Uterus (tissue), 4 donors: ENCODE results near the gene UVRAG. TPM values are rescaled to one million over a fixed set of nuclear protein-coding genes. Genes with fewer than 3 reads are reported as not detected.

Experiments used
- DNase-seq, 2 donors: peaks; one replicate each; pipeline ENCODE4 v3.0.0-alpha.2; 2019 to 2020
- H3K27ac ChIP-seq, 2 donors: fragments of 200-600 bp; sonication (generic); 1 replicate in 1 of 2; 2 replicates in 1 of 2; pipeline ENCODE4 v1.5.1; 2016 to 2018
- H3K27me3 ChIP-seq, 2 donors: fragments of 200-600 bp; sonication (generic); one replicate each; pipeline ENCODE4 v1.5.1; 2018 to 2019; ENCODE audit warnings: control low read depth in 1 of 2
- H3K36me3 ChIP-seq, 2 donors: fragments of 200-600 bp; sonication (generic); one replicate each; pipeline ENCODE4 v1.5.1; 2019; ENCODE audit warnings: control low read depth in 1 of 2
- H3K4me1 ChIP-seq, 2 donors: fragments of 200-600 bp; sonication (generic); one replicate each; pipeline ENCODE4 v1.5.1; 2018 to 2019; ENCODE audit warnings: control low read depth in 1 of 2
- H3K4me3 ChIP-seq, 2 donors: fragments of 200-600 bp; sonication (generic); 1 replicate in 1 of 2; 2 replicates in 1 of 2; pipeline ENCODE4 v1.5.1; 2018 to 2019; ENCODE audit warnings: mild to moderate bottlenecking in 1 of 2
- H3K9me3 ChIP-seq, 2 donors: fragments of 200-600 bp; sonication (generic); one replicate each; pipeline ENCODE4 v1.5.1; 2019; ENCODE audit warnings: control low read depth in 1 of 2
- POLR2A ChIP-seq, 2 donors: fragments of 450-650 bp; IDR thresholded peaks; one replicate each; pipeline ENCODE4 v1.6.1; 2016; ENCODE audit warnings: antibody characterized with exemption in 2 of 2, mild to moderate bottlenecking in 1 of 2, moderate library complexity in 1 of 2
- intact Hi-C: fragments of 100-400 bp; cut with DNase I; formaldehyde crosslinking; loops from one replicate; pipeline ENCODE4 v1.15.1; 2023; ENCODE audit warnings: low total_unique reads
- total RNA-seq, 4 donors: library from RNA; depleted of rRNA in 3 of 4; stranded (reverse); fragments of >200 nt in 3 of 4; gene quantifications; one replicate each; pipeline versions ENCODE4 v1.1.0 to v1.2.4, GENCODE V29; 2014 to 2023
- TF ChIP-seq, protein P1 (sequence below), 4 experiments: fragments of 200-600 bp in 2 of 4; fragments of 450-650 bp in 2 of 4; sonication (generic) in 2 of 4; IDR thresholded peaks; one replicate each; pipeline ENCODE4 v1.5.1; 2016 to 2019; ENCODE audit warnings: antibody characterized with exemption in 4 of 4, mild to moderate bottlenecking in 2 of 4, moderate library complexity in 1 of 4
- donor health status: DM: yes; HTN: yes; CAD: no.

UVRAG gene
- total RNA-seq, 4 donors from 2014 or later, result 14.9 to 42.9 (median 26.4) TPM

DNA sequence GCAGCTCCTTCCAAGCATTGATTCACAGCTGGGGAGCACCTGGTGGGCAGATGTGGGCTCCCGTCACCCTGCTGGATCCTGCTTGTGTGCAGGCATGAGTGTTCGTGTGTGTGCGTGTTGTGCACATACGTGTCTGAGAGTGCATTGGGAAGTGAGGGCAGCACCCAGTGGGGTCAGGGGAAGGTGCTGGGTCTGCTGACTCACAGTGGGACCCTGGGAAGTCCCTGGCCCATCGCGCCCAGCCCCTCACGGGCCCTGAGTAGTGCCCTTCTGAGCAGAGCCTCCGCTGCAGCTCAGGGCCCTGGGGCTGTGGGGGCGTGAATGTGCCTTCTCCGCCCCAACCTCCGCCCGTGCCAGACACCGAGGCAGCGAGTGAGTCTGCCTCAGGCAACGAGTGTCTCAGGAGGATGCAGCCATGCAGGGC is 354.5 kb downstream of the UVRAG start:
- H3K9me3 ChIP-seq, result no peaks in the 10 kb centered on the region
- TF ChIP-seq POLR2A (IDR thresholded peaks at IDR 0.05), result no peak
- TF ChIP-seq, protein P1, sequence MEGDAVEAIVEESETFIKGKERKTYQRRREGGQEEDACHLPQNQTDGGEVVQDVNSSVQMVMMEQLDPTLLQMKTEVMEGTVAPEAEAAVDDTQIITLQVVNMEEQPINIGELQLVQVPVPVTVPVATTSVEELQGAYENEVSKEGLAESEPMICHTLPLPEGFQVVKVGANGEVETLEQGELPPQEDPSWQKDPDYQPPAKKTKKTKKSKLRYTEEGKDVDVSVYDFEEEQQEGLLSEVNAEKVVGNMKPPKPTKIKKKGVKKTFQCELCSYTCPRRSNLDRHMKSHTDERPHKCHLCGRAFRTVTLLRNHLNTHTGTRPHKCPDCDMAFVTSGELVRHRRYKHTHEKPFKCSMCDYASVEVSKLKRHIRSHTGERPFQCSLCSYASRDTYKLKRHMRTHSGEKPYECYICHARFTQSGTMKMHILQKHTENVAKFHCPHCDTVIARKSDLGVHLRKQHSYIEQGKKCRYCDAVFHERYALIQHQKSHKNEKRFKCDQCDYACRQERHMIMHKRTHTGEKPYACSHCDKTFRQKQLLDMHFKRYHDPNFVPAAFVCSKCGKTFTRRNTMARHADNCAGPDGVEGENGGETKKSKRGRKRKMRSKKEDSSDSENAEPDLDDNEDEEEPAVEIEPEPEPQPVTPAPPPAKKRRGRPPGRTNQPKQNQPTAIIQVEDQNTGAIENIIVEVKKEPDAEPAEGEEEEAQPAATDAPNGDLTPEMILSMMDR (IDR thresholded peaks at IDR 0.05), result no peak
- no peak overlapping the region for H3K27ac ChIP-seq
- intact Hi-C loops, result loop anchor here (10.0 kb wide), 1 partner anchor 375 kb away; no protein-coding TSS in a partner anchor
- no peaks in the 10 kb centered on the region for H3K27me3 ChIP-seq
- H3K4me1 ChIP-seq, result no peaks in the 10 kb centered on the region
- H3K4me3 ChIP-seq, result no peak overlapping the region
- no peak for DNase-seq
- no peaks in the 10 kb centered on the region for H3K36me3 ChIP-seq

DNA sequence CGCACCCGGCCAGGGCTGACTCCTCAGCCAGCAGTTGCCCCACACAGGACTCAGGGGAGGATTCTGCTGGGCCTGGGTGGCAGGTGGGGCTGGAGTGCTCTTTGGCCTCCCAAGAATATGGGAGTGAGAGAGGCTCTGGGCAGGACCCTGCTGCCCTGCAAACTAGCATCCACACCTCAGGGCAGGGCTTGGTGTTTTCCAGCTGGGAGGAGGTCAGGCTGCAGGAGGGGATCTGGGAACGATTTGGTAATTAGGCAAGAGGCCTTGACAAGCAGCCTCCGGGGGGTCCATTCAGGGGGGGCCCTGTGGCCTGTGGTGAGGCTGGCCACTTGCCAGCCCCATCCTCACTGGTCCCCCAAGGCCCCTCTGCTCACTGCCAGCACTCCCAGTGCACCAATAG is 355.5 kb downstream of the UVRAG start:
- no peak for DNase-seq
- no peaks in the 10 kb centered on the region for H3K4me1 ChIP-seq
- H3K27ac ChIP-seq, result no peak overlapping the region
- intact Hi-C loops, result no loop called here
- H3K27me3 ChIP-seq, result no peaks in the 10 kb centered on the region
- TF ChIP-seq, protein P1 (IDR thresholded peaks at IDR 0.05), result no peak
- TF ChIP-seq POLR2A (IDR thresholded peaks at IDR 0.05), result no peak
- H3K4me3 ChIP-seq, result no peak overlapping the region
- H3K36me3 ChIP-seq, result no peaks in the 10 kb centered on the region
- no peaks in the 10 kb centered on the region for H3K9me3 ChIP-seq

DNA sequence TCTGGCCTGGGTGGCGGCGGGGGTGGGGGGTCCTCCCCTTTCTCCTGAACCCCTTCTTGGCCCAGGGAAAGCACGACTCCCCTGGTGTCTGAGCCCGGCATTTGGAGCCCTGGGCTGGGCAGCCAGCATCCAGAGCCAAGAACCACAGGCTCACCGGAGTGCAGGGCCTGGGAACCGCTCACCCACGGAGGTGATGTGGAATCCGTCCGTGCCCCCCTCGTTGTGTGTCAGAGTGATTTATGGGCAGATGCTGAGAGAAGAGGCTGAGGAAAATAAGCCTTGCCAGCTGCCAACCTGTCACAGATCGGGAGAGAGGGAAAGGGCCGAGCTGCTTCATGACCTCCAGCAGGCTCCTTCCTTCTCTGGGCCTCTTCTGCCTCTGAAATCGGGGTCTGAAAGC is 357.6 kb downstream of the UVRAG start:
- intact Hi-C loops, result no loop called here

DNA sequence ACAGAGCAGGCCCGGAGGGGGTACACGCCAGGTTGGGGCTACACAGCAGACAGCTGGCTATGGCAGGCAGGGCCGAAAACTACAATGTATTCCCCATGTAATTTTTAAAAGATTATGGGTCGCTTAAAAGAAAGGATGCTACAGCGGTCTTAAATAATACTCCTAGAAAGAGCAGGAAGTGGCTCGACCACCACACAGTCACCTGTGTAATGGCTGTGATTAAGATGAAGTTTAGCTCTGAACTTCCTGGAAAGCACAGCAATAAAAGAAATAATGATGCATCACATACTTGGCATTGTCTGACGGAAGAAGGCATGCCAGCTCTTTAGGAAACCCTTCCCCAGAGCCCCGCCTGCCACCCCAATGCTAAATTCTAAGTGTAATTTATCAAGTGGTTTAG is 358.7 kb downstream of the UVRAG start:
- Histone ChIP-seq H3K9me3 (no peaks in the 10 kb centered on the region), H3K4me1 (no peaks in the 10 kb centered on the region), H3K27me3 (no peaks in the 10 kb centered on the region), H3K27ac (no peak overlapping the region), H3K36me3 (no peaks in the 10 kb centered on the region), H3K4me3 (no peak overlapping the region)
- TF ChIP-seq, protein P1 (IDR thresholded peaks at IDR 0.05), result no peak
- TF ChIP-seq POLR2A (IDR thresholded peaks at IDR 0.05), result no peak
- intact Hi-C loops, result no loop called here
- DNase-seq, result no peak

More for the DNA sequence above, 357.6 kb downstream of the UVRAG start:
- no peak for DNase-seq
- Histone ChIP-seq H3K27ac (no peak overlapping the region), H3K4me3 (no peak overlapping the region), H3K27me3 (no peaks in the 10 kb centered on the region), H3K9me3 (no peaks in the 10 kb centered on the region), H3K4me1 (no peaks in the 10 kb centered on the region), H3K36me3 (no peaks in the 10 kb centered on the region)
- TF ChIP-seq, protein P1 (IDR thresholded peaks at IDR 0.05), result no peak
- TF ChIP-seq POLR2A (IDR thresholded peaks at IDR 0.05), result no peak

DNA sequence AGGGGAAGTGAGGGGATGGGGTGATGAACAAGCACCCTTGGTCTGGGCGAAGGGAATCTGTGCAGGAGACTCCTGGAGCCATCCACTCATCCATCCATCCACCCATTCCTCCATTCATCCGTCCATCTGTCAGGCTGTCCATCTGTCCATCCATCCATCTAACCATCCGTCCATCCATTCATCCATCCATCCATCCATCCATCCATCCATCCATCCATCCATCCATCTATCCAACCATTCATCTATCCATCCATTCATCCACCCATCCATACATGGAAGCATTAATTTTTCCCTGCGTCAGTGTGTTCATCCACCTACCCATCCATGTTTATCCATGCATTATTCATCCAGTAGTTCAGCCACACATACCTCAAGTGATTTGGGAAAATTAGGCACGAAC is 359.3 kb downstream of the UVRAG start:
- TF ChIP-seq POLR2A (IDR thresholded peaks at IDR 0.05), result no peak
- TF ChIP-seq, protein P1 (IDR thresholded peaks at IDR 0.05), result no peak
- Histone ChIP-seq H3K9me3 (no peaks in the 10 kb centered on the region), H3K4me3 (no peak overlapping the region), H3K27me3 (no peaks in the 10 kb centered on the region), H3K4me1 (no peaks in the 10 kb centered on the region), H3K27ac (no peak overlapping the region), H3K36me3 (no peaks in the 10 kb centered on the region)
- intact Hi-C loops, result no loop called here
- DNase-seq, result no peak
